DND-41 (cell line): ENCODE data around the gene ALDH2.
"Not testable (repeated sequence)": the region's sequence is repeated elsewhere in the genome, so short reads cannot be mapped to it uniquely, and the experiment has no call there.

Experiments used
- ATAC-seq: fragments of 200-7000 bp; cut with Tn5 transposase; 3 replicates; pipeline ENCODE4 v1.9.1; 2021; ENCODE audit warnings: low read depth; ENCODE audit not compliant: insufficient read depth
- DNase-seq: peaks from one replicate; pipeline ENCODE4 v3.0.0-alpha.2; 2020
- H2AFZ ChIP-seq: 2 replicates; pipeline ENCODE4 v1.6.0; 2012; ENCODE audit warnings: low read depth, low read length
- H3K27ac ChIP-seq: 2 replicates; pipeline ENCODE4 v1.5.1; 2012; ENCODE audit warnings: low read length, inconsistent platforms
- H3K27me3 ChIP-seq: fragments of 200-600 bp; sonication (generic); 2 replicates; pipeline ENCODE4 v1.6.0; 2012; ENCODE audit warnings: low read length, mild to moderate bottlenecking, inconsistent platforms; ENCODE audit not compliant: insufficient read depth, poor library complexity
- H3K36me3 ChIP-seq: 2 replicates; pipeline ENCODE4 v1.5.1; 2012; ENCODE audit warnings: low read length, inconsistent platforms; ENCODE audit not compliant: insufficient read depth
- H3K4me1 ChIP-seq: 2 replicates; pipeline ENCODE4 v1.5.1; 2012; ENCODE audit warnings: mild to moderate bottlenecking, low read length; ENCODE audit not compliant: insufficient read depth
- H3K4me2 ChIP-seq: 2 replicates; pipeline ENCODE4 v1.6.0; 2012; ENCODE audit warnings: mild to moderate bottlenecking, moderate library complexity, low read length, inconsistent platforms; ENCODE audit not compliant: insufficient read depth
- H3K4me3 ChIP-seq, 2 experiments: fragments of 200-600 bp in 1 of 2; shearing (Covaris generic) in 1 of 2; 2 replicates each; pipeline ENCODE4 v1.5.1; 2012 to 2016; ENCODE audit warnings: inconsistent platforms in 2 of 2, low read length in 2 of 2, mild to moderate bottlenecking in 2 of 2, low read depth in 1 of 2, moderate library complexity in 1 of 2
- H3K79me2 ChIP-seq: 2 replicates; pipeline ENCODE4 v1.6.0; 2012; ENCODE audit warnings: low read length, inconsistent platforms; ENCODE audit not compliant: insufficient read depth
- H3K9ac ChIP-seq: 2 replicates; pipeline ENCODE4 v1.6.0; 2012; ENCODE audit warnings: low read depth, mild to moderate bottlenecking, inconsistent platforms, low read length, moderate library complexity
- H3K9me3 ChIP-seq: 2 replicates; pipeline ENCODE4 v1.5.1; 2012; ENCODE audit warnings: low read length, moderate library complexity, mild to moderate bottlenecking, inconsistent platforms; ENCODE audit not compliant: insufficient read depth, severe bottlenecking
- H4K20me1 ChIP-seq: 2 replicates; pipeline ENCODE4 v1.6.0; 2012; ENCODE audit warnings: low read length; ENCODE audit not compliant: insufficient read depth
- EZH2 ChIP-seq: IDR thresholded peaks from 3 replicates; pipeline ENCODE4 v1.6.1; 2012; ENCODE audit warnings: borderline replicate concordance, low read depth, mild to moderate bottlenecking, moderate library complexity, low read length, inconsistent platforms; ENCODE audit not compliant: severe bottlenecking
- TF ChIP-seq, protein P1 (sequence below): IDR thresholded peaks from 2 replicates; pipeline ENCODE4 v1.5.1; 2012; ENCODE audit warnings: borderline replicate concordance, low read length, moderate library complexity, mild to moderate bottlenecking; ENCODE audit not compliant: poor library complexity, severe bottlenecking; ENCODE audit errors: extremely low read depth

ALDH2 gene

DNA sequence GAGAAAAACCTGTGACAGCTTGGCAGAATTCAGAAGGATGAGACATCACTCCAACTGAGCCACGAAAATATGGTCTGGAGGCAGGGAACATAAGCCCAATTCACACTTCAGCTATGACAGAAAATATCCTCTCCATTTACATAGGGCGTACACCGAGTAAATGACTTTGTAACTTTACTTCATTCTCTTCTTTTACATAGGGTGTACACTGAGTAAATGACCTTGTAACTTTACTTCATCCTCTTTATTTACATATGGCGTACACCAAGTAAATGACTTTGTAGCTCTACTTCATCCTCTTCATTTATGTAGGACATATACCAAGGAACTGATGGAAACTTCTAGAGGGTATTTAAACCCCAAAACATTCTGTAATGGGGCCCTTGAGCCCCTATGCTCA is 61.2 kb downstream of the ALDH2 start:
- no peak for DNase-seq
- no peak for ATAC-seq
- peaks cover 4% of the 10 kb centered on the region for H3K27me3 ChIP-seq
- no peaks in the 10 kb centered on the region; the same call in 1 of the 2 replicates for H4K20me1 ChIP-seq
- H3K79me2 ChIP-seq, result no peaks in the 10 kb centered on the region
- no peaks in the 10 kb centered on the region for H3K4me1 ChIP-seq
- no peak overlapping the region for H3K9ac ChIP-seq
- TF ChIP-seq, protein P1, sequence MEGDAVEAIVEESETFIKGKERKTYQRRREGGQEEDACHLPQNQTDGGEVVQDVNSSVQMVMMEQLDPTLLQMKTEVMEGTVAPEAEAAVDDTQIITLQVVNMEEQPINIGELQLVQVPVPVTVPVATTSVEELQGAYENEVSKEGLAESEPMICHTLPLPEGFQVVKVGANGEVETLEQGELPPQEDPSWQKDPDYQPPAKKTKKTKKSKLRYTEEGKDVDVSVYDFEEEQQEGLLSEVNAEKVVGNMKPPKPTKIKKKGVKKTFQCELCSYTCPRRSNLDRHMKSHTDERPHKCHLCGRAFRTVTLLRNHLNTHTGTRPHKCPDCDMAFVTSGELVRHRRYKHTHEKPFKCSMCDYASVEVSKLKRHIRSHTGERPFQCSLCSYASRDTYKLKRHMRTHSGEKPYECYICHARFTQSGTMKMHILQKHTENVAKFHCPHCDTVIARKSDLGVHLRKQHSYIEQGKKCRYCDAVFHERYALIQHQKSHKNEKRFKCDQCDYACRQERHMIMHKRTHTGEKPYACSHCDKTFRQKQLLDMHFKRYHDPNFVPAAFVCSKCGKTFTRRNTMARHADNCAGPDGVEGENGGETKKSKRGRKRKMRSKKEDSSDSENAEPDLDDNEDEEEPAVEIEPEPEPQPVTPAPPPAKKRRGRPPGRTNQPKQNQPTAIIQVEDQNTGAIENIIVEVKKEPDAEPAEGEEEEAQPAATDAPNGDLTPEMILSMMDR, result no peak
- no peak for TF ChIP-seq EZH2
- H3K4me3 ChIP-seq, result no peak overlapping the region
- no peak overlapping the region for H2AFZ ChIP-seq
- no peak overlapping the region for H3K27ac ChIP-seq
- H3K36me3 ChIP-seq, result no peaks in the 10 kb centered on the region
- no peak overlapping the region for H3K4me2 ChIP-seq
- H3K9me3 ChIP-seq, result no peaks in the 10 kb centered on the region

DNA sequence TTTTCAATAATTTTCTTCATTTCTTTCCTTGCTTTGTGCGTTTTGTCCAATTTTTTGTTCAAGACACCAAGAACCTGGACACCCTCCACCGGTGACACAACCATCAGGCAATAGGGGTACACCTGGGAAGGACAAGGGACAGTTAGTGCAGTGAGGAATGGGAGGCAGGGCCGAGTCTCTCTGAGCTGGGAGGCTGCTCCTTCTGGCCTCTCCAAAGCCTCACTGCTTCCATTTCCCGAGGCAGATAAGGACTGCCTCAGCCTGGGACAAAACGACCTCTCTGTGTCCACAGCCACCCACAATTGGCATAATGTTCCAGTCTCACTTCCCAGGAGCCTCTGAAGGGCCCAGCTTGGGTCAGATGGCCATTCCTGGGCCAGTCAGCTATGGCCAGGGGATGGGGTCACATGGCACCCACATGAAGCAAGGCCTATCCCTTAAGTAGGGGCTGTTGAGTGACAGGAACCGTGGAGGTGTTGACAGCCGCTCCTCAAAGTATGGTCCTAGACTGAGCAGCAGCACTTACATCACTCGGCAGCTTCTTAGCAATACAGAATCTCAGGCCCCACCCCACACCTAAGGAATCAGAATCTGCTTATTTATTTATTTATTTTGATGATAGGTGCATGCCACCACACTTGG is 61.7 kb downstream of the ALDH2 start:
- no peak overlapping the region for H2AFZ ChIP-seq
- no peak for ATAC-seq

DNA sequence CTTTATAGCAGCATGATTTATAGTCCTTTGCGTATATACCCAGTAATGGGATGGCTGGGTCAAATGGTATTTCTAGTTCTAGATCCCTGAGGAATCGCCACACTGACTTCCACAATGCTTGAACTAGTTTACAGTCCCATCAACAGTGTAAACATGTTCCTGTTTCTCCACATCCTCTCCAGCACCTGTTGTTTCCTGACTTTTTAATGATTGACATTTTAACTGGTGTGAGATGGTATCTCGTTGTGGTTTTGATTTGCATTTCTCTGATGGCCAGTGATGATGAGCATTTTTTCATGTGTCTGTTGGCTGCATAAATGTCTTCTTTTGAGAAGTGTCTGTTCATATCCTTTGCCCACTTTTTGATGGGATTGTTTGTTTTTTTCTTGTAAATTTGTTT is 62.9 kb downstream of the ALDH2 start:
- ATAC-seq, H3K36me3 ChIP-seq, H3K4me3 ChIP-seq, H3K79me2 ChIP-seq, H3K27me3 ChIP-seq, H3K9me3 ChIP-seq, H4K20me1 ChIP-seq, H3K4me2 ChIP-seq, H3K4me1 ChIP-seq, H2AFZ ChIP-seq, H3K27ac ChIP-seq, DNase-seq, H3K9ac ChIP-seq: not testable (repeated sequence)

More for the DNA sequence above, 61.7 kb downstream of the ALDH2 start:
- TF ChIP-seq EZH2, result no peak
- TF ChIP-seq, protein P1, result no peak
- Histone ChIP-seq H3K4me2 (no peak overlapping the region), H3K4me1 (no peaks in the 10 kb centered on the region), H4K20me1 (no peaks in the 10 kb centered on the region; the same call in 1 of the 2 replicates), H3K36me3 (no peaks in the 10 kb centered on the region), H3K9me3 (no peaks in the 10 kb centered on the region), H3K4me3 (no peak overlapping the region), H3K27ac (no peak overlapping the region), H3K27me3 (peaks cover 4% of the 10 kb centered on the region), H3K9ac (no peak overlapping the region), H3K79me2 (no peaks in the 10 kb centered on the region)
- DNase-seq, result no peak

DNA sequence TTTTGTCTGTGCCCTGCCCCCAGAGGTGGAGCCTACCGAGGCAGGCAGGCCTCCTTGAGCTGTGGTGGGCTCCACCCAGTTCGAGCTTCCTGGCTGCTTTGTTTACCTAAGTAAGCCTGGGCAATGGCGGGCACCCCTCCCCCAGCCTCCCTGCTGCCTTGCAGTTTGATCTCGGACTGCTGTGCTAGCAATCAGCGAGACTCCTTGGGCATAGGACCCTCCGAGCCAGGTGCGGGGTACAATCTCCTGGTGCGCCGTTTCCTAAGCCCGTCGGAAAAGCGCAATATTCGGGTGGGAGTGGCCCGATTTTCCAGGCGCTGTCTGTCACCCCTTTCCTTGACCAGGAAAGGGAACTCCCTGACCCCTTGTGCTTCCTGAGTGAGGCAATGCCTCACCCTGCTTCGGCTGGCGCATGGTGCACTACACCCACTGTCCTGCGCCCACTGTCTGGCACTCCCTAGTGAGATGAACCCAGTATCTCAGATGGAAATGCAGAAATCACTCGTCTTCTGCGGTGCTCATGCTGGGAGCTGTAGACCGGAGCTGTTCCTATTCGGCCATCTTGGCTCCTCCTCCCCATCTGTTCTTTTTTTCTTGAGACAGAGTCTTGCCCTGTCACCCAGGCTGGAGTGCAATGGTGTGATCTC is 68.1 kb downstream of the ALDH2 start:
- H3K4me3 ChIP-seq, ATAC-seq, H3K4me2 ChIP-seq, H3K27me3 ChIP-seq, H3K9ac ChIP-seq, H3K9me3 ChIP-seq, H3K36me3 ChIP-seq, H3K4me1 ChIP-seq, H3K27ac ChIP-seq, H3K79me2 ChIP-seq, H4K20me1 ChIP-seq: not testable (repeated sequence)
- H2AFZ ChIP-seq, result peak overlapping the region; percentile 54; the same call in 1 of the 2 replicates
- peak; percentile 55 for DNase-seq

DNA sequence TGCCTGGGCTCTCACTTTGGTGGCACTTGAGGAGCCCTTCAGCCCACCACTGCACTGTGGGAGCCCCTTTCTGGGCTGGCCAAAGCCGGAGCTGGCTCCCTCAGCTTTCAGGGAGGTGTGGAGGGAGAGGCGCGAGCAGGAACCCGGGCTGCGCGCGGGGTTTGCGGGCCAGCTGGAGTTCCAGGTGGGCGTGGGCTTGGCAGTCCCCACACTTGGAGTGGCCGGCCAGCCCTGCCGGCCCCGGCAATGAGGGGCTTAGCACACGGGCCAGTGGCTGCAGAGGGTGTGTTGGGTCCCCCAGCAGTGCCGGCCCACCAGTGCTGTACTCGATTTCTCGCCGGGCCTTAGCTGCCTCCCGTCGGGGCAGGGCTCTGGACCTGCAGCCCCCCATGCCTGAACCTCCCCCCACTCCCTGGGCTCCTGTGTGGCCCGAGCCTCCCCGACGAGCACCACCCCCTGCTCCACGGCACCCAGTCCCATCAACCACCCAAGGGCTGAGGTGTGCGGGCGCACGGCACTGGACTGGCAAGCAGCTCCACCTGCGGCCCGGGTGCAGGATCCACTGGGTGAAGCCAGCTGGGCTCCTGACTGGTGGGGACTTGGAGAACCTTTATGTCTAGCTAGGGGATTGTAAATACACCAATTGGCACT is 68.9 kb downstream of the ALDH2 start:
- H3K36me3 ChIP-seq, result peaks cover 14% of the 10 kb centered on the region; the same call in 1 of the 2 replicates
- not testable (repeated sequence) for H3K9me3 ChIP-seq, ATAC-seq, H3K4me2 ChIP-seq, H3K27me3 ChIP-seq, H4K20me1 ChIP-seq, H2AFZ ChIP-seq, H3K9ac ChIP-seq, H3K27ac ChIP-seq, H3K4me3 ChIP-seq, DNase-seq
- peaks cover 17% of the 10 kb centered on the region for H3K4me1 ChIP-seq
- H3K79me2 ChIP-seq, result peaks cover 12% of the 10 kb centered on the region
